HEK293T (cell line): ENCODE results near the gene CCK.
A peak's percentile ranks its signal among the peaks of the same experiment; 100 is the strongest.
"Not testable (repeated sequence)": the region's sequence is repeated elsewhere in the genome, so short reads cannot be mapped to it uniquely, and the experiment has no call there.

Source experiments
- CTCF ChIA-PET: fragments of 350-600 bp; formaldehyde crosslinking; extraction: SDS; loops from one replicate; lab custom pipeline; 2021; ENCODE audit warnings: antibody characterized with exemption, inconsistent platforms; lab: Yijun Ruan, JAX
- POLR2A ChIA-PET: fragments of 350-600 bp; formaldehyde crosslinking; extraction: SDS; loops from one replicate; lab custom pipeline; 2020; ENCODE audit warnings: antibody characterized with exemption, inconsistent platforms; lab: Yijun Ruan, JAX
- DNase-seq: peaks from one replicate; pipeline ENCODE4 v3.0.0; 2012; ENCODE audit warnings: mixed read lengths; ENCODE audit errors: extremely low spot score
- ARNT ChIP-seq: fragments of 450-650 bp; IDR thresholded peaks from 2 replicates; pipeline ENCODE4 v1.6.1; 2017; ENCODE audit warnings: mild to moderate bottlenecking
- BHLHE40 ChIP-seq: fragments of 450-650 bp; IDR thresholded peaks from 2 replicates; pipeline ENCODE4 v1.6.1; 2016; ENCODE audit warnings: mild to moderate bottlenecking, moderate library complexity, borderline replicate concordance
- CTBP1 ChIP-seq: fragments of 450-650 bp; IDR thresholded peaks from 2 replicates; pipeline ENCODE4 v1.6.1; 2016; ENCODE audit warnings: borderline replicate concordance
- ELF4 ChIP-seq: fragments of 450-650 bp; IDR thresholded peaks from 2 replicates; pipeline ENCODE4 v1.6.1; 2017; ENCODE audit warnings: antibody characterized with exemption
- FOXA1 ChIP-seq: fragments of 450-650 bp; IDR thresholded peaks from 2 replicates; pipeline ENCODE4 v1.6.1; 2016; ENCODE audit warnings: mild to moderate bottlenecking
- FOXK2 ChIP-seq: fragments of 450-650 bp; IDR thresholded peaks from 2 replicates; pipeline ENCODE4 v1.6.1; 2016; ENCODE audit warnings: mild to moderate bottlenecking
- FOXM1 ChIP-seq: fragments of 450-650 bp; IDR thresholded peaks from 2 replicates; pipeline ENCODE4 v1.6.1; 2017; ENCODE audit warnings: mild to moderate bottlenecking, borderline replicate concordance
- HDGF ChIP-seq: fragments of 450-650 bp; IDR thresholded peaks from 2 replicates; pipeline ENCODE4 v1.6.1; 2017; ENCODE audit warnings: antibody characterized with exemption, borderline replicate concordance
- L3MBTL2 ChIP-seq: fragments of 450-650 bp; conservative IDR thresholded peaks from 2 replicates; pipeline ENCODE4 v1.6.1; 2016; ENCODE audit warnings: mild to moderate bottlenecking
- LEF1 ChIP-seq: fragments of 450-650 bp; IDR thresholded peaks from 2 replicates; pipeline ENCODE4 v1.6.1; 2017; ENCODE audit warnings: mild to moderate bottlenecking, borderline replicate concordance
- NFRKB ChIP-seq: fragments of 450-650 bp; IDR thresholded peaks from 2 replicates; pipeline ENCODE4 v1.6.1; 2016; ENCODE audit warnings: mild to moderate bottlenecking, moderate library complexity
- PKNOX1 ChIP-seq: fragments of 450-650 bp; IDR thresholded peaks from 2 replicates; pipeline ENCODE4 v1.6.1; 2016
- SP1 ChIP-seq: fragments of 450-650 bp; IDR thresholded peaks from 2 replicates; pipeline ENCODE4 v1.6.1; 2017
- SUZ12 ChIP-seq: fragments of 450-650 bp; IDR thresholded peaks from 2 replicates; pipeline ENCODE4 v1.6.1; 2016; ENCODE audit warnings: mild to moderate bottlenecking
- TARDBP ChIP-seq: fragments of 450-650 bp; IDR thresholded peaks from 2 replicates; pipeline ENCODE4 v1.6.1; 2016
- ZNF384 ChIP-seq: fragments of 450-650 bp; IDR thresholded peaks from 2 replicates; pipeline ENCODE4 v1.6.1; 2016

CCK gene

DNA sequence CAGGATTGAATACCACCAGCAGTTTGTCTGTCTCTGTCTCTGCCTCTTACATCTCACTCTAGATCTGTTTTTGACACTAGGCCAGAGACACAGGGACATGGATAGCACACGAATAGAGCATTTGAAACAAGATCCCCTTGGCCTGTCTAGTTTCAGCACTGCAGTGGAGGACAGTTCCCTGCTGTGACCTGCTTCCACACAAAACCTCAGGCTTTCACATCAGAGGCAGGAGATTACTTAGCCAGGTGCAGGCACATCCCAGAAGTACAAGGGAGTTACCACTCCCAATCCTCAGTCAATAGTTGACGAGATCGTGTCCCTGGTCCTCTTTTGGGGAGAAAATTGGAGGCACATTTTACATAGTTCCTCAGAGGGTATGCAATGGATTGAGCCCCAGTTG lies 34.0 kb upstream of the CCK start:
- ChIA-PET CTCF (no interaction called here), POLR2A (no interaction called here)
- TF ChIP-seq LEF1 (no peak), TARDBP (no peak)
- DNase-seq: peak; percentile 48

DNA sequence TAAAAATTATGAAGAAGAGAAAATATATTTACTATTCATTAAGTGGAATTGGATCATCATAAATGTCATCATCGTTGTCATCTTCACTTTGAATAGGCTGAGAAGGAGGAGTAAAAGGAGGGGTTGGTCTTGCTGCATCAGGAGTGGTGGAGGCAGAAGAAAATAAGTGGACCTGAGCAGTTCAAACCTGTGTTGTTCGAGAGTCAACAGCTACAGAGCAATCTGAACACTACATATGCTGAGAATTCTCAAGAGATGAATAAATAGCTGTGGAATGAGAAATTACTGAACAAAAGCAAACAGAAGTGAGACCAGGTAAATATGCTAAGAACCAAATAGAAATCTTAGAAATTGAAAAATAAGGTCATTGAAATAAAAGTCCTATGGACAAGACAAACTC lies 32.3 kb upstream of the CCK start:
- ChIA-PET POLR2A (no interaction called here), CTCF (no interaction called here)
- TF ChIP-seq ZNF384: no peak
- no peak for TF ChIP-seq SP1
- no peak for TF ChIP-seq FOXM1
- TF ChIP-seq SUZ12: no peak
- no peak for TF ChIP-seq BHLHE40
- no peak for TF ChIP-seq CTBP1
- no peak for TF ChIP-seq FOXK2
- no peak for TF ChIP-seq LEF1
- TF ChIP-seq ARNT: no peak
- DNase-seq: no peak

DNA sequence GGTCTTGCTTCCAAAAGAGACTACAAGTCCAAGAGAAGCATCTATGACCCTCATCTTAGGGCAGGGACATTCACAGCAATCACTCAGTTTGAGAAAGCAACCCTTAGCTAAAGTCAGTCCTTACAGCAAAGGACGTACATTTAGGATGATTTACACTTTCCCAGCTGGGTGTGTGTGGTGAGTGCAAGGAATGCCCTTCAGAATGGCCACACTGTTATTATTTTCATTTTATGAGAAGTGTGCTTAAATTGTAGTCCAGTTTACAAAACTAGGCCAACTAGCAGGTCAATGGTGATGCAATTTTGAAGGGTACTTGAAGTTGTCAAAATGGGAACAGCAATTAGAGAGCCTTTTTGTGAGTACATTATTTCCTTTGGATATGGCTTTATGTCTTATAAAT lies 26.0 kb upstream of the CCK start:
- DNase-seq: no peak
- ChIA-PET POLR2A (no interaction called here), CTCF (no interaction called here)
- no peak for TF ChIP-seq ELF4
- TF ChIP-seq BHLHE40: no peak
- TF ChIP-seq TARDBP: no peak
- no peak for TF ChIP-seq L3MBTL2
- TF ChIP-seq SP1: no peak
- no peak for TF ChIP-seq ZNF384
- no peak for TF ChIP-seq SUZ12
- TF ChIP-seq FOXA1: no peak
- no peak for TF ChIP-seq FOXK2
- no peak for TF ChIP-seq HDGF
- TF ChIP-seq ARNT: no peak
- no peak for TF ChIP-seq CTBP1
- TF ChIP-seq PKNOX1: no peak
- TF ChIP-seq FOXM1: no peak

GRCh38 chr3:42290966-42291714 lies 25.2 kb upstream of the CCK start:
- ChIA-PET CTCF (interaction anchor here (0.6 kb wide), 1 partner anchor 40 kb away, joined by 3 read pairs; no protein-coding TSS in a partner anchor), POLR2A (interaction anchor here (0.7 kb wide), 1 partner anchor 221 kb away, joined by 3 read pairs; no protein-coding TSS in a partner anchor)
- no peak for DNase-seq
- TF ChIP-seq TARDBP: no peak
- no peak for TF ChIP-seq L3MBTL2
- TF ChIP-seq SP1: no peak
- TF ChIP-seq ELF4: no peak
- TF ChIP-seq SUZ12: no peak
- no peak for TF ChIP-seq FOXK2
- no peak for TF ChIP-seq BHLHE40

GRCh38 chr3:42289026-42289425 lies 23.0 kb upstream of the CCK start:
- ChIA-PET CTCF (no interaction called here), POLR2A (interaction anchor here (0.7 kb wide), 1 partner anchor 294 kb away, joined by 3 read pairs; no protein-coding TSS in a partner anchor)
- TF ChIP-seq L3MBTL2 (no peak), TARDBP (no peak), ZNF384 (no peak), FOXK2 (no peak), NFRKB (no peak), HDGF (no peak), ARNT (no peak)
- no peak for DNase-seq

GRCh38 chr3:42288385-42288784 lies 22.4 kb upstream of the CCK start:
- DNase-seq: no peak
- ChIA-PET POLR2A (no interaction called here), CTCF (no interaction called here)
- no peak for TF ChIP-seq TARDBP
- no peak for TF ChIP-seq HDGF
- no peak for TF ChIP-seq ZNF384
- TF ChIP-seq LEF1: no peak
- no peak for TF ChIP-seq ARNT
- TF ChIP-seq FOXA1: no peak
- no peak for TF ChIP-seq CTBP1
- no peak for TF ChIP-seq FOXK2
- TF ChIP-seq FOXM1: no peak
- TF ChIP-seq BHLHE40: no peak
- no peak for TF ChIP-seq SUZ12
- TF ChIP-seq ELF4: no peak
- no peak for TF ChIP-seq PKNOX1
- no peak for TF ChIP-seq SP1
- no peak for TF ChIP-seq L3MBTL2
- no peak for TF ChIP-seq NFRKB

- POLR2A ChIA-PET, CTCF ChIA-PET, DNase-seq: not testable (repeated sequence)
Observed at GRCh38 chr3:42287423-42287822, 21.4 kb upstream of the CCK start.
